Measurements from ENCODE around the gene APOO. TPM values are rescaled to one million over a fixed set of nuclear protein-coding genes. Genes with fewer than 3 reads are reported as not detected.
"Not testable (repeated sequence)": the region's sequence is repeated elsewhere in the genome, so short reads cannot be mapped to it uniquely, and the experiment has no call there.

Gene APOO
- total RNA-seq, 1 donor from 2014 or later, result 18.6 TPM

DNA sequence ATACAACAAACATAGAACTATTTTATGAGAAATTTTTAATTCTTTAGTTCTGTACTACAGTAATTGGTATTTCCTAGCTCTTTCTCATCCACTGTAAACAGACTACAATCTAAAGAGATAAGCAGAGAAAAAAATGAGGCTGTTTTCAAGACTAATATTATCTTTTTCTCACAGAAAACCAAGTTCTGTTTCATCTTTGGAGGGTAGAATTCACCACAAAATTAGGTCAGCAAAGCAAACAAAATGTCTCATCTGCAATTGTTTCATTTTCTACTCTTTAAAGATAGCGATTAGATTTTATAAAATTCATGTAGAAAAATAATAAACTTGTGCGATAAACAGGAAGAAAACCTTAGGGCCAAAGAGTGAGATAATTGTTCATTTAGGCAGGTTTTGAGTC lies 10.8 kb downstream of the APOO start:
- no peak overlapping the region for H3K4me3 ChIP-seq (ENCODE audit: low read depth, low read length)
- no peak for DNase-seq (ENCODE audit: low read depth)
- no peak for TF ChIP-seq CTCF (conservative IDR thresholded peaks at IDR 0.05; ENCODE audit: low read depth, low read length)

DNA sequence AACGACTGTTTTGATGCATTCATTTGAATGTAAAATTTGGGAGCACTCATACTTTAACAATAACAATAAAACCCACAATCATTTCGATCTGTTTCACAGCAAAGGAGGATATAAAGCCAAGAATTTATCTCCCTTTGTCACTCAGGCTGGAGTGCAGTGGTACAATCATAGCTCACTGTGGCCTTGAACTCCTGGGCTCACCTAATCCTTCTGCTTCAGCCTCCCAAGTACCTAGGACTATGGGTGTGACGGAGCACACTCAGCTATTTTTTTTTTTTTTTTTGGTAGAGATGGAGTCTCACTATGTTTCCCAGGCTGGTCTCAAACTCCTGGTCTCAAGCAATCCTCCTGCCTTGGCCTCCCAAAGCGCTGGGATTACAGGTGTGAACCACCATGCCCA lies 11.2 kb downstream of the APOO start:
- DNase-seq (ENCODE audit: low read depth); H3K4me3 ChIP-seq (ENCODE audit: low read depth, low read length): not testable (repeated sequence)

- DNase-seq (ENCODE audit: low read depth); H3K4me3 ChIP-seq (ENCODE audit: low read depth, low read length): not testable (repeated sequence)
These were observed 12.7 kb downstream of the APOO start for GRCh38 chrX:23894993-23895392.

DNA sequence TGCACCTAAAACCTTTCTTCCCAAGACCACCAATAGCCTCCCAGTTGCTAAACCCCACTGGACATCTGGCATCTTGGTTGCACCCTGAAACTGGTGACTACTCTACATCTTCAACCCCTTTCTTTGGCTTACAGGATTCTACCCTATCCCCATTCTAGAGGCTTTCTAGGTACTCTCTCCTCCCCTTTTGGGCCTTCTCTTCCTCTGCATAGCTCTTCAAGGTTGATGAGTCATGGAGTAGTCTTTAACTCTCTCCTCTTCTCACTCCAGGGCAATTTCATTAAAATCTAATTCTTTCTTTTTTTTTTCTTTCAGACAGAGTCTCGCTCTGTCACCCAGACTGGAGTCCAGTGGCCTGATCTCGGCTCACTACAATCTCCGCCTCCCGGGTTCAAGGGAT lies 16.8 kb downstream of the APOO start:
- no peak for DNase-seq (ENCODE audit: low read depth)

DNA sequence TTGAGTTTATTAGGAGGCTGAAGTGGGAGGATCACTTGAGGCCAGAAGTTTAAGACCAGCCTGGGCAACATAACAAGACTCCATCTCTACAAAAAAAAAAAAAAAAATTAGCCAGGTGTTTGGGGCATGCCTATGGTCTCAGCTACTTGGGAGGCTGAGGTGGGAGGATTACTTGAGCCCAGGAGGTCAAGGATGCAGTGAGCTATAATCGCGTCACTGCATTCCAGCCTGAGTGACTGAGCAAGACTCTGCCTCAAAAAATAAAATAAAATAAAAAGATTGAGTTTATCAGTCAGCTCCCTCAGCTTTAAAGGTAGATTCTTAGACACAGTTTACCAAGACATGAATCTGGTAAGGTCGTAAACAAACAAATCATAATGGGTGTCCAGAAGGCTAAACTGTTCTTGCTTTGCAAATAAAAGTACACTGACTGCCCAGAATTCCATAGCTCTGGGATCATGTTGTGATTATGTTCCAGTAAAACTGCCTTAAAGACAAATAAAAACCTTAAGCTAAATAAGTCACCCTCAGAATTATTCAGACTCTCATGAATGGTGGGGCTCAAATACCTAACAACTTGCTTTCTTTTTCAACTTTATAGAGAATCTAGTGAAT lies 18.7 kb downstream of the APOO start:
- no peak for DNase-seq (ENCODE audit: low read depth)
- TF ChIP-seq CTCF (conservative IDR thresholded peaks at IDR 0.05; ENCODE audit: low read depth, low read length), result no peak
- H3K4me3 ChIP-seq (ENCODE audit: low read depth, low read length), result no peak overlapping the region

More for the DNA sequence above, 16.8 kb downstream of the APOO start:
- TF ChIP-seq CTCF (conservative IDR thresholded peaks at IDR 0.05; ENCODE audit: low read depth, low read length), result no peak
- H3K4me3 ChIP-seq (ENCODE audit: low read depth, low read length), result no peak overlapping the region

DNA sequence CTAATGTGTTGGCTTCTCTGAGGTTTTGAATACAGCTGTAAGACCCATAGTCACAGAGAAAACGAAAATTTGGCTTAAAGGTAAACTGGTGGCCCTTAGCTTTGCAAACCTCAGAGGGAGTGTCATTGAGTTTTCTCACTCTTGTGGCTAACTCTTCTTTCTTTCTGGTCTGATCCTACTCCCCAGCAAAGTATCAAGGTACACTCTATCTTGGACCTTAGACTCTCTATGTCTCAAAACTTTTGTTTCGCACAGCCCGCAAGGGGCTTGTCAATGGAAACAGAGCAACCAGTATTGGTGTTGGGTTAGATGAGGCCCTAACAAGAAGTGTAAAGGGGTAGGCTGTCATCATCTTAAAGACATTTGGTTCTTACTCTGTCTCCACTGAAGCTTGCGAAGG lies 19.8 kb downstream of the APOO start:
- no peak for DNase-seq (ENCODE audit: low read depth)
- no peak for TF ChIP-seq CTCF (conservative IDR thresholded peaks at IDR 0.05; ENCODE audit: low read depth, low read length)
- no peak overlapping the region for H3K4me3 ChIP-seq (ENCODE audit: low read depth, low read length)

- H3K4me3 ChIP-seq (ENCODE audit: low read depth, low read length), result no peak overlapping the region
- no peak for TF ChIP-seq CTCF (conservative IDR thresholded peaks at IDR 0.05; ENCODE audit: low read depth, low read length)
- no peak for DNase-seq (ENCODE audit: low read depth)
These were observed 20.3 kb downstream of the APOO start for GRCh38 chrX:23887451-23887850.

DNA sequence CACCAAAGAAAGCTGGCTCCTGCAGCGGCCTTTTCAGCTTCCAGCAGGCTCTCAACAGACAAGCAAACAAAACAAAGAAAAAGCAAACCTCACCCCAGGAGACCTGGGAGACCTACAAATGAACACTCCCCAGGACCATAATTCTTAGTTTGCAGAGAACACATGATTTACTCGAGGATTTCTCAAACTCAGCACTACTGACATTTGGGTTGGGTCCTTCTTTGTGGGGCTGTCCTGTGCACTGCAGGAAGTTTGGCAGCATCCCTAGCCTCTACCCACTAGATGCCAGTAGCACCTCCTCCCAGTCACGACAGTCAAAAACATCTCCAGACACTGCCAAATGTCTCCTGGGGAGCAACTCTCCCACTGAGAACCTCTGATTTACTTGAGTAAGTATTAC lies 21.9 kb downstream of the APOO start:
- no peak for TF ChIP-seq CTCF (conservative IDR thresholded peaks at IDR 0.05; ENCODE audit: low read depth, low read length)
- DNase-seq (ENCODE audit: low read depth), result no peak

More for the DNA sequence above, 21.9 kb downstream of the APOO start:
- H3K4me3 ChIP-seq (ENCODE audit: low read depth, low read length), result no peak overlapping the region
